Measurements from ENCODE around the gene CD83. TPM values are rescaled to one million over a fixed set of nuclear protein-coding genes. Genes with fewer than 3 reads are reported as not detected.
"Not testable (repeated sequence)": the region's sequence is repeated elsewhere in the genome, so short reads cannot be mapped to it uniquely, and the experiment has no call there.

The CD83 gene
- total RNA-seq, 2 experiments from 2014 or later = 6.0 to 29.6 TPM

GRCh38 chr6:14149053-14149738, 31.6 kb downstream of the CD83 start:
- peaks cover 9% of the 10 kb centered on the region for H3K27me3 Mint-ChIP-seq
- ATAC-seq (no peak), DNase-seq (no peak)
- H3K36me3 Mint-ChIP-seq = no peaks in the 10 kb centered on the region
- H3K9me3 Mint-ChIP-seq (ENCODE audit: low read depth) = no peaks in the 10 kb centered on the region
- H3K4me3 Mint-ChIP-seq = no peak overlapping the region
- no peak overlapping the region for H3K27ac Mint-ChIP-seq
- peaks cover 9% of the 10 kb centered on the region for H3K4me1 Mint-ChIP-seq
- CTCF ChIA-PET = interaction anchor here (0.9 to 1.3 kb wide), 2 partner anchors 15 to 79 kb away, joined by 3 to 4 read pairs; no protein-coding TSS in a partner anchor

- Mint-ChIP-seq H3K4me1 (peaks cover 7% of the 10 kb centered on the region), H3K27me3 (peaks cover 9% of the 10 kb centered on the region), H3K4me3 (no peak overlapping the region), H3K9me3 (ENCODE audit: low read depth) (no peaks in the 10 kb centered on the region), H3K36me3 (no peaks in the 10 kb centered on the region), H3K27ac (no peak overlapping the region)
- CTCF ChIA-PET = interaction anchor here (1.0 kb wide), 1 partner anchor 103 kb away, joined by 3 read pairs; no protein-coding TSS in a partner anchor
- no peak for ATAC-seq
- DNase-seq = no peak
These were observed 32.2 kb downstream of the CD83 start for GRCh38 chr6:14149739-14150130.

GRCh38 chr6:14151300-14151699, 33.7 kb downstream of the CD83 start:
- peaks cover 15% of the 10 kb centered on the region for H3K27me3 Mint-ChIP-seq
- CTCF ChIA-PET = interaction anchor here (0.7 kb wide), 1 partner anchor 1310 kb away, joined by 5 read pairs; no protein-coding TSS in a partner anchor
- DNase-seq; H3K36me3 Mint-ChIP-seq; H3K9me3 Mint-ChIP-seq (ENCODE audit: low read depth); H3K4me3 Mint-ChIP-seq; H3K4me1 Mint-ChIP-seq; H3K27ac Mint-ChIP-seq; ATAC-seq: not testable (repeated sequence)

GRCh38 chr6:14151773-14152172, 34.2 kb downstream of the CD83 start:
- DNase-seq (no peak), ATAC-seq (no peak)
- Mint-ChIP-seq H3K9me3 (ENCODE audit: low read depth) (no peaks in the 10 kb centered on the region), H3K4me1 (peaks cover 5% of the 10 kb centered on the region), H3K27ac (no peak overlapping the region), H3K4me3 (no peak overlapping the region), H3K27me3 (peaks cover 15% of the 10 kb centered on the region), H3K36me3 (no peaks in the 10 kb centered on the region)
- CTCF ChIA-PET = interaction anchor here (0.7 to 1.5 kb wide), 3 partner anchors 8 to 1310 kb away, joined by 3 to 5 read pairs (median 5); no protein-coding TSS in a partner anchor

GRCh38 chr6:14153228-14153627, 35.7 kb downstream of the CD83 start:
- no peak overlapping the region for H3K27ac Mint-ChIP-seq
- ATAC-seq (no peak), DNase-seq (no peak)
- H3K4me3 Mint-ChIP-seq = no peak overlapping the region
- CTCF ChIA-PET = no interaction called here
- H3K27me3 Mint-ChIP-seq = peaks cover 15% of the 10 kb centered on the region
- H3K4me1 Mint-ChIP-seq = peaks cover 5% of the 10 kb centered on the region
- H3K36me3 Mint-ChIP-seq = no peaks in the 10 kb centered on the region
- no peaks in the 10 kb centered on the region for H3K9me3 Mint-ChIP-seq (ENCODE audit: low read depth)

GRCh38 chr6:14159090-14159489, 41.5 kb downstream of the CD83 start:
- no peaks in the 10 kb centered on the region for H3K36me3 Mint-ChIP-seq
- H3K9me3 Mint-ChIP-seq (ENCODE audit: low read depth) = no peaks in the 10 kb centered on the region
- H3K27ac Mint-ChIP-seq = no peak overlapping the region
- CTCF ChIA-PET = no interaction called here
- ATAC-seq = no peak
- no peak for DNase-seq
- peaks cover 5% of the 10 kb centered on the region for H3K27me3 Mint-ChIP-seq
- H3K4me3 Mint-ChIP-seq = no peak overlapping the region
- H3K4me1 Mint-ChIP-seq = no peaks in the 10 kb centered on the region

- Mint-ChIP-seq H3K27ac (no peak overlapping the region), H3K27me3 (peaks cover 2% of the 10 kb centered on the region), H3K9me3 (ENCODE audit: low read depth) (peaks cover 2% of the 10 kb centered on the region), H3K36me3 (no peaks in the 10 kb centered on the region), H3K4me3 (no peak overlapping the region), H3K4me1 (no peaks in the 10 kb centered on the region)
- DNase-seq (no peak), ATAC-seq (no peak)
- CTCF ChIA-PET = no interaction called here
These were observed 45.3 kb downstream of the CD83 start for GRCh38 chr6:14162826-14163225.

GRCh38 chr6:14165091-14165490, 47.5 kb downstream of the CD83 start:
- Mint-ChIP-seq H3K36me3 (peaks cover 5% of the 10 kb centered on the region), H3K27ac (no peak overlapping the region), H3K27me3 (peaks cover 5% of the 10 kb centered on the region), H3K4me1 (no peaks in the 10 kb centered on the region), H3K9me3 (ENCODE audit: low read depth) (peaks cover 14% of the 10 kb centered on the region), H3K4me3 (no peak overlapping the region)
- ATAC-seq (no peak), DNase-seq (no peak)
- CTCF ChIA-PET = no interaction called here

- Mint-ChIP-seq H3K4me1 (no peaks in the 10 kb centered on the region), H3K4me3 (no peak overlapping the region), H3K36me3 (peaks cover 8% of the 10 kb centered on the region), H3K27me3 (peaks cover 5% of the 10 kb centered on the region), H3K27ac (no peak overlapping the region), H3K9me3 (ENCODE audit: low read depth) (peaks cover 19% of the 10 kb centered on the region)
- no peak for ATAC-seq
- CTCF ChIA-PET = no interaction called here
- DNase-seq = no peak
These were observed 49.3 kb downstream of the CD83 start for GRCh38 chr6:14166839-14167238.

- H3K36me3 Mint-ChIP-seq = peaks cover 8% of the 10 kb centered on the region
- peaks cover 5% of the 10 kb centered on the region for H3K27me3 Mint-ChIP-seq
- CTCF ChIA-PET = no interaction called here
- no peak overlapping the region for H3K27ac Mint-ChIP-seq
- H3K4me3 Mint-ChIP-seq = no peak overlapping the region
- ATAC-seq (no peak), DNase-seq (no peak)
- H3K4me1 Mint-ChIP-seq = no peaks in the 10 kb centered on the region
- H3K9me3 Mint-ChIP-seq (ENCODE audit: low read depth) = peaks cover 19% of the 10 kb centered on the region
These were observed 52.6 kb downstream of the CD83 start for GRCh38 chr6:14170128-14170527.

GRCh38 chr6:14172562-14172961, 55.0 kb downstream of the CD83 start:
- H3K4me3 Mint-ChIP-seq = no peak overlapping the region
- H3K27ac Mint-ChIP-seq = no peak overlapping the region
- H3K36me3 Mint-ChIP-seq = peaks cover 8% of the 10 kb centered on the region
- ATAC-seq (no peak), DNase-seq (no peak)
- peaks cover 3% of the 10 kb centered on the region for H3K27me3 Mint-ChIP-seq
- no peaks in the 10 kb centered on the region for H3K4me1 Mint-ChIP-seq
- peaks cover 18% of the 10 kb centered on the region for H3K9me3 Mint-ChIP-seq (ENCODE audit: low read depth)
- CTCF ChIA-PET = no interaction called here

GRCh38 chr6:14174226-14174625, 56.7 kb downstream of the CD83 start:
- H3K4me1 Mint-ChIP-seq = no peaks in the 10 kb centered on the region
- CTCF ChIA-PET = no interaction called here
- H3K27ac Mint-ChIP-seq = no peak overlapping the region
- peaks cover 10% of the 10 kb centered on the region for H3K9me3 Mint-ChIP-seq (ENCODE audit: low read depth)
- no peaks in the 10 kb centered on the region for H3K27me3 Mint-ChIP-seq
- DNase-seq (no peak), ATAC-seq (no peak)
- H3K36me3 Mint-ChIP-seq = peaks cover 5% of the 10 kb centered on the region
- no peak overlapping the region for H3K4me3 Mint-ChIP-seq

GRCh38 chr6:14174996-14175395, 57.4 kb downstream of the CD83 start:
- Mint-ChIP-seq H3K36me3 (peaks cover 3% of the 10 kb centered on the region), H3K4me1 (no peaks in the 10 kb centered on the region), H3K27me3 (no peaks in the 10 kb centered on the region), H3K27ac (no peak overlapping the region), H3K4me3 (no peak overlapping the region), H3K9me3 (ENCODE audit: low read depth) (peaks cover 5% of the 10 kb centered on the region)
- CTCF ChIA-PET = no interaction called here
- ATAC-seq (no peak), DNase-seq (no peak)

GRCh38 chr6:14176429-14176828, 58.9 kb downstream of the CD83 start:
- CTCF ChIA-PET = no interaction called here
- Mint-ChIP-seq H3K9me3 (ENCODE audit: low read depth) (no peaks in the 10 kb centered on the region), H3K27me3 (no peaks in the 10 kb centered on the region), H3K36me3 (no peaks in the 10 kb centered on the region), H3K4me3 (no peak overlapping the region), H3K4me1 (no peaks in the 10 kb centered on the region), H3K27ac (no peak overlapping the region)
- ATAC-seq (no peak), DNase-seq (no peak)

All from activated CD8-positive, alpha-beta memory T cell treated with anti-CD3 and anti-CD28 coated beads, Interleukin-2, amount 10 ng/mL, durations not matched to agents 7 days and 5 days (primary cell).